H1 (cell line): ENCODE measurements around the gene NEK9. TPM values are rescaled to one million over a fixed set of nuclear protein-coding genes. Genes with fewer than 3 reads are reported as not detected.

Source experiments
- CTCF ChIA-PET: fragments of 300-600 bp; sonication (Branson Sonifier 250); formaldehyde crosslinking; loops from one replicate; lab custom pipeline; 2021; ENCODE audit not compliant: partially characterized antibody; lab: Charles Lee
- POLR2A ChIA-PET: fragments of 300-600 bp; sonication (Branson Sonifier 250); formaldehyde crosslinking; loops from one replicate; lab custom pipeline; 2021; ENCODE audit warnings: inconsistent platforms; ENCODE audit not compliant: partially characterized antibody; lab: Charles Lee
- DNase-seq, 2 experiments: peaks; one replicate each; pipeline versions ENCODE4 v3.0.0 to v3.0.0-alpha.2; 2010 to 2022; ENCODE audit warnings: low spot score in 2 of 2, low read depth in 1 of 2, mixed read lengths in 1 of 2
- FAIRE-seq: peaks from 2 replicates; lab custom pipeline; 2011; peaks lifted over from hg19 to GRCh38; lab: Jason Lieb, UNC
- H2AFZ ChIP-seq: 2 replicates; pipeline ENCODE4 v1.8.1; 2012; ENCODE audit warnings: low read length, inconsistent platforms
- H2AK5ac ChIP-seq: 2 replicates; pipeline ENCODE4 v1.6.1; 2013; ENCODE audit warnings: low read depth, low read length
- H2BK120ac ChIP-seq: replicated peaks from 2 replicates; pipeline ENCODE3; 2013; ENCODE audit warnings: low read depth, low read length, inconsistent platforms
- H2BK12ac ChIP-seq: 2 replicates; pipeline ENCODE4 v1.6.1; 2013; ENCODE audit warnings: low read depth, low read length
- H2BK15ac ChIP-seq: 2 replicates; pipeline ENCODE4 v1.6.1; 2013; ENCODE audit warnings: low read length
- H2BK20ac ChIP-seq: 2 replicates; pipeline ENCODE4 v1.6.1; 2013; ENCODE audit warnings: low read length
- H2BK5ac ChIP-seq: 2 replicates; pipeline ENCODE4 v1.6.1; 2013; ENCODE audit warnings: low read depth, low read length
- H3K14ac ChIP-seq: 2 replicates; pipeline ENCODE4 v1.6.1; 2013; ENCODE audit warnings: inconsistent platforms; ENCODE audit not compliant: insufficient read length
- H3K18ac ChIP-seq: 2 replicates; pipeline ENCODE4 v1.6.1; 2013; ENCODE audit warnings: low read length; ENCODE audit errors: extremely low read depth
- H3K23ac ChIP-seq: 2 replicates; pipeline ENCODE4 v1.6.1; 2013; ENCODE audit warnings: inconsistent platforms; ENCODE audit not compliant: insufficient read length
- H3K23me2 ChIP-seq: 2 replicates; pipeline ENCODE4 v1.6.1; 2013; ENCODE audit warnings: low read depth, low read length
- H3K27ac ChIP-seq: 2 replicates; pipeline ENCODE4 v1.6.1; 2011; ENCODE audit warnings: low read depth, low read length, inconsistent platforms
- H3K27me3 ChIP-seq, 4 experiments: replicated peaks in 1 of 4; 1 replicate in 1 of 4; 2 replicates in 3 of 4; pipeline versions ENCODE4 v1.6.1 to v1.8.1; 2011 to 2013; ENCODE audit warnings: low read length in 3 of 4, mild to moderate bottlenecking in 3 of 4, inconsistent platforms in 2 of 4, mixed read lengths in 2 of 4, moderate library complexity in 1 of 4; ENCODE audit not compliant: control insufficient read depth in 3 of 4, insufficient read depth in 3 of 4; ENCODE audit errors: extremely low read depth in 1 of 4
- H3K36me3 ChIP-seq, 4 experiments: 2 replicates each; pipeline versions ENCODE4 v1.6.1 to v1.8.1; 2011 to 2013; ENCODE audit warnings: mild to moderate bottlenecking in 4 of 4, low read length in 3 of 4, moderate library complexity in 2 of 4, control low read depth in 1 of 4, inconsistent platforms in 1 of 4; ENCODE audit not compliant: insufficient read depth in 4 of 4, control insufficient read depth in 2 of 4
- H3K4ac ChIP-seq: replicated peaks from 2 replicates; pipeline ENCODE3; 2013; ENCODE audit warnings: low read length, low read depth, mixed read lengths, inconsistent platforms; ENCODE audit not compliant: insufficient read length
- H3K4me1 ChIP-seq, 4 experiments: replicated peaks in 1 of 4; 1 replicate in 1 of 4; 2 replicates in 3 of 4; pipeline versions ENCODE4 v1.6.1 to v1.8.1; 2011 to 2013; ENCODE audit warnings: low read length in 3 of 4, inconsistent platforms in 2 of 4, mixed read lengths in 1 of 4; ENCODE audit not compliant: insufficient read depth in 4 of 4, control insufficient read depth in 3 of 4
- H3K4me2 ChIP-seq, 2 experiments: 2 replicates each; pipeline versions ENCODE4 v1.6.1 to v1.8.1; 2011 to 2013; ENCODE audit warnings: low read depth in 2 of 2, low read length in 2 of 2, control low read depth in 1 of 2, inconsistent platforms in 1 of 2, mild to moderate bottlenecking in 1 of 2; ENCODE audit not compliant: insufficient read depth in 1 of 2
- H3K4me3 ChIP-seq, 4 experiments: fragments of 200-600, 300-600 bp in 1 of 4; sonication (generic), shearing (Covaris generic), sonication (Bioruptor Twin) in 1 of 4; 2 replicates each; pipeline versions ENCODE4 v1.5.1 to v1.8.1; 2011 to 2016; ENCODE audit warnings: low read length in 4 of 4, low read depth in 3 of 4, control low read depth in 2 of 4, inconsistent platforms in 2 of 4, mild to moderate bottlenecking in 2 of 4, mixed read lengths in 1 of 4, moderate library complexity in 1 of 4; ENCODE audit not compliant: insufficient read depth in 2 of 4; ENCODE audit errors: extremely low read depth in 1 of 4
- H3K56ac ChIP-seq: replicated peaks from 2 replicates; pipeline ENCODE3; 2013; ENCODE audit warnings: low read depth, mild to moderate bottlenecking, mixed read lengths, low read length, inconsistent platforms; ENCODE audit not compliant: insufficient read length
- H3K79me1 ChIP-seq: 2 replicates; pipeline ENCODE4 v1.6.1; 2013; ENCODE audit warnings: low read depth, low read length, control low read depth
- H3K79me2 ChIP-seq, 2 experiments: 2 replicates each; pipeline versions ENCODE4 v1.6.1 to v1.8.1; 2012 to 2013; ENCODE audit warnings: low read length in 2 of 2, mild to moderate bottlenecking in 2 of 2, inconsistent platforms in 1 of 2; ENCODE audit not compliant: insufficient read depth in 2 of 2, control insufficient read depth in 1 of 2
- H3K9ac ChIP-seq, 4 experiments: replicated peaks in 1 of 4; 1 replicate in 1 of 4; 2 replicates in 3 of 4; pipeline versions ENCODE4 v1.6.1 to v1.8.1; 2011 to 2013; ENCODE audit warnings: low read depth in 3 of 4, low read length in 3 of 4, control low read depth in 2 of 4, mild to moderate bottlenecking in 2 of 4, moderate library complexity in 2 of 4, inconsistent platforms in 1 of 4; ENCODE audit errors: extremely low read depth in 1 of 4
- H3K9me3 ChIP-seq, 2 experiments: 2 replicates each; pipeline versions ENCODE4 v1.6.1 to v1.8.1; 2012 to 2013; ENCODE audit warnings: mild to moderate bottlenecking in 2 of 2, moderate library complexity in 2 of 2, control low read depth in 1 of 2, inconsistent platforms in 1 of 2, low read depth in 1 of 2, low read length in 1 of 2, mixed read lengths in 1 of 2; ENCODE audit not compliant: insufficient read depth in 2 of 2
- H4K20me1 ChIP-seq, 2 experiments: replicated peaks in 1 of 2; 2 replicates each; pipeline versions ENCODE3 to v1.8.1; 2011 to 2013; ENCODE audit warnings: inconsistent platforms in 2 of 2, low read length in 2 of 2, mild to moderate bottlenecking in 1 of 2; ENCODE audit not compliant: insufficient read depth in 2 of 2, control insufficient read depth in 1 of 2
- H4K5ac ChIP-seq: 2 replicates; pipeline ENCODE4 v1.6.1; 2013; ENCODE audit warnings: low read length, low read depth, mixed read lengths, inconsistent platforms; ENCODE audit not compliant: insufficient read length
- H4K8ac ChIP-seq: 2 replicates; pipeline ENCODE4 v1.8.0; 2013; ENCODE audit warnings: mild to moderate bottlenecking, moderate library complexity, low read length, inconsistent platforms; ENCODE audit not compliant: insufficient read depth; ENCODE audit errors: extremely low read depth
- H4K91ac ChIP-seq: replicated peaks from 2 replicates; pipeline ENCODE3; 2013; ENCODE audit warnings: low read length, mixed read lengths, inconsistent platforms; ENCODE audit not compliant: insufficient read length
- ASH2L ChIP-seq: fragments of 200-600, 300-600 bp; sonication (generic); IDR thresholded peaks from one replicate; pipeline ENCODE4 v1.7.1; 2017; ENCODE audit warnings: low read length
- ATF2 ChIP-seq: IDR thresholded peaks from 2 replicates; pipeline ENCODE4 v1.6.1; 2012; ENCODE audit warnings: low read length, inconsistent platforms
- ATF3 ChIP-seq: IDR thresholded peaks from 2 replicates; pipeline ENCODE4 v1.6.1; 2011; ENCODE audit warnings: low read depth, mild to moderate bottlenecking, low read length; ENCODE audit not compliant: insufficient read depth
- CEBPB ChIP-seq: IDR thresholded peaks from 2 replicates; pipeline ENCODE4 v1.6.1; 2012; ENCODE audit warnings: low read depth, low read length
- CHD2 ChIP-seq: IDR thresholded peaks from 2 replicates; pipeline ENCODE4 v1.6.1; 2012; ENCODE audit warnings: low read length, improper control_type of control experiment
- EP300 ChIP-seq, 2 experiments: IDR thresholded peaks; 1 replicate in 1 of 2; 2 replicates in 1 of 2; pipeline ENCODE4 v1.6.1; 2011 to 2012; ENCODE audit warnings: low read depth in 2 of 2, low read length in 2 of 2, mild to moderate bottlenecking in 2 of 2, borderline replicate concordance in 1 of 2, inconsistent platforms in 1 of 2, moderate library complexity in 1 of 2
- KDM1A ChIP-seq: fragments of 200-600, 300-600 bp; sonication (generic); IDR thresholded peaks from 2 replicates; pipeline ENCODE4 v1.7.1; 2016; ENCODE audit warnings: mild to moderate bottlenecking, low read length, borderline replicate concordance
- SUZ12 ChIP-seq: fragments of 200-600 bp; sonication (generic); IDR thresholded peaks from 2 replicates; pipeline ENCODE4 v1.6.1; 2012; ENCODE audit warnings: mild to moderate bottlenecking, inconsistent platforms, low read length, moderate library complexity, mixed read lengths
- TBP ChIP-seq: IDR thresholded peaks from 2 replicates; pipeline ENCODE4 v1.6.1; 2011; ENCODE audit warnings: low read depth, low read length, improper control_type of control experiment
- TCF12 ChIP-seq: IDR thresholded peaks from 2 replicates; pipeline ENCODE4 v1.6.1; 2011; ENCODE audit warnings: low read depth, mild to moderate bottlenecking, low read length
- YY1 ChIP-seq: IDR thresholded peaks from 2 replicates; pipeline ENCODE4 v1.6.1; 2011; ENCODE audit warnings: low read depth, mild to moderate bottlenecking, low read length
- WGBS, 2 experiments: shearing (Covaris generic) in 1 of 2; methylation state at CpG; one replicate each; pipeline versions ENCODE4 v1.1.6 to v1.1.7; 2013 to 2015; ENCODE audit warnings: low lambda C conversion rate in 2 of 2, mixed read lengths in 2 of 2, inconsistent platforms in 1 of 2, low coverage in 1 of 2, missing lambda C conversion rate in 1 of 2; ENCODE audit not compliant: insufficient replicate concordance in 2 of 2, insufficient coverage in 1 of 2, insufficient read length in 1 of 2; ENCODE audit errors: extremely low coverage in 1 of 2, missing lambda C conversion rate in 1 of 2; 5-methylcytosine and 5-hydroxymethylcytosine counted together
- polyA plus RNA-seq, 7 experiments: library from polyadenylated mRNA; depleted of rRNA in 3 of 7; stranded (reverse) in 5 of 7; unstranded in 2 of 7; fragments of >200 nt in 5 of 7; fragments of 200-250 nt in 2 of 7; gene quantifications; 1 replicate in 5 of 7; 2 replicates in 1 of 7; 4 replicates in 1 of 7; pipeline versions ENCODE4 v1.2.1 to v1.2.3, GENCODE V29; 2011 to 2013; ENCODE audit warnings: missing spikeins in 2 of 7, mixed read lengths in 2 of 7
- total RNA-seq: library from RNA; stranded (reverse); fragmentation: NEBNext Ultra II Directional; extraction: Animal tissue kit (Norgen Biotek cat#: 25700); gene quantifications from 2 replicates; pipeline ENCODE4 v1.2.1, GENCODE V29; 2021

Gene NEK9
- total and polyA plus RNA-seq, 2 of the 8 experiments (the other 6 are each of a cell fraction or from before 2014, with no cell fraction given): 16.0 to 43.6 TPM

- Histone ChIP-seq H4K91ac (peak overlapping the region; percentile 14), H2BK20ac (no peak overlapping the region), H4K20me1 (peaks cover 3 to 9% of the 10 kb centered on the region in 2 experiments), H3K4me3 (peak overlapping the region; percentile 81 to 94 (median 90)), H3K36me3 (no peaks in the 10 kb centered on the region), H4K5ac (no peak overlapping the region), H3K79me1 (peaks cover 4% of the 10 kb centered on the region; the same call in 1 of the 2 replicates), H3K4ac (no peak overlapping the region), H3K18ac (no peak overlapping the region), H2BK120ac (no peak overlapping the region), H2AFZ (no peak overlapping the region), H3K23me2 (no peaks in the 10 kb centered on the region; the same call in 1 of the 2 replicates), H2BK5ac (no peak overlapping the region), H3K4me2 (peak overlapping the region; percentile 40 to 92), H3K79me2 (peaks cover 20 to 51% of the 10 kb centered on the region in 2 experiments), H3K4me1 (no peaks in the 10 kb centered on the region), H2AK5ac (no peak overlapping the region), H3K27me3 (no peaks in the 10 kb centered on the region), H3K23ac (no peak overlapping the region), H2BK12ac (no peak overlapping the region), H3K56ac (no peak overlapping the region), H3K9me3 (no peaks in the 10 kb centered on the region), H2BK15ac (no peak overlapping the region), H3K27ac (0 out of 2 replicates have a peak overlapping the region, but pooled peaks have one; percentile 97), H3K14ac (no peak overlapping the region), H3K9ac (peak overlapping the region; percentile 34 to 97 (median 94); a peak in 6 of 7 replicates), H4K8ac (peak overlapping the region; percentile 96; the same call in 1 of the 2 replicates)
- no peak for DNase-seq
- CTCF ChIA-PET: interaction anchor here (0.5 to 2.6 kb wide), 3 partner anchors 15 to 536 kb away, joined by 3 to 9 read pairs (median 3); no protein-coding TSS in a partner anchor
- WGBS, 2 experiments: 11% methylated on average over 10 of the region's 10 CpGs; no CpG with 5 or more reads in 1 of the 2 experiments
- POLR2A ChIA-PET: interaction anchor here (0.6 to 3.1 kb wide), 6 partner anchors 12 to 120 kb away, joined by 3 to 8 read pairs (median 4); partner anchors contain the start of gene NEK9
- no peak for FAIRE-seq
- TF ChIP-seq TBP (no peak), ATF3 (no peak), ATF2 (peak; percentile 5; the same call in 1 of the 2 replicates), YY1 (no peak), KDM1A (no peak), CEBPB (no peak), TCF12 (no peak), ASH2L (no peak), EP300 (IDR thresholded peaks at IDR 0.05; ENCODE audit: borderline replicate concordance in 1 of 2, low read depth in 2 of 2, low read length in 2 of 2) (no peak), CHD2 (no peak), SUZ12 (no peak)
These were observed 48.9 kb upstream of the NEK9 start for GRCh38 chr14:75175677-75176141.
